HG02981 (cell line): ENCODE data around the gene SPTBN5.

ENCODE experiments used
- ATAC-seq: cut with Tn5 transposase; IDR thresholded peaks from one replicate; pipeline ENCODE4 v1.9.1; 2021; ENCODE audit warnings: mild to moderate bottlenecking, moderate library complexity; ENCODE audit not compliant: unreplicated experiment

SPTBN5 gene

GRCh38 chr15:41868321-41868720 is 25.5 kb downstream of the SPTBN5 start:
- ATAC-seq, result no peak

DNA sequence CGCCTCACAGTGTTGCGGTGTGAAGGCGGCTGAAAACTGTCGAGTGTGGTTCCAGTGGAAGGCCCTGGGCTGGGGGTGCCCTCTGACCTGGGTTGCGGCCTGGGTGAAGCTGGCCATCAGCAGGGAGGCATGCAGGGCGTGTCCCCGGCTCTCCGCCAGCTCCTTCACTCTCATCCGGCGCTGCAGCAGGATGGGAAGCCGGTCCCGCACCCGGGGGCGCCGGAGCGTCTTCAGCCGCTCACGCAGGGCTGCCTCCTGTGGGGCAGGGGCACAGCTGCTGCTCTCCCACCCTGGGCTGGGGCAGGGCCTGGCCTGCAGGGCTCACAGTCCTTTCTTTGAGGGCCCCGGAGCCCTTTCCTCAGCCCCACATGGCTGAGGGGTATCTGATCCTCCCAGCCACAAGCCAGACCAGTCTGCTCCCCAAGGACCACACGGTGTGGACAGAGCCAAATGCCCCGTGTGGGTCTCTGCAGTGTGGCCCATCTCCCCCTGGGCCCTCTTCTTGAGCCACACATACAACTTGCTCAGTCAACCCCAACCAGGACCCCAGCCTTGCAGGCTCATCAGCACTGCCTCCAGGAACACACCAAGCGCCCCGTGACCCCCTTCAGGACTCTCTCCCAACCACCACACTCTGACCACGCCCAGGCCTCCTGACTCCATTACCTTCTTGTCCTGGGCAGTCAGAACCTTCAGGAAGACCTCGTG is 26.8 kb downstream of the SPTBN5 start:
- no peak for ATAC-seq

DNA sequence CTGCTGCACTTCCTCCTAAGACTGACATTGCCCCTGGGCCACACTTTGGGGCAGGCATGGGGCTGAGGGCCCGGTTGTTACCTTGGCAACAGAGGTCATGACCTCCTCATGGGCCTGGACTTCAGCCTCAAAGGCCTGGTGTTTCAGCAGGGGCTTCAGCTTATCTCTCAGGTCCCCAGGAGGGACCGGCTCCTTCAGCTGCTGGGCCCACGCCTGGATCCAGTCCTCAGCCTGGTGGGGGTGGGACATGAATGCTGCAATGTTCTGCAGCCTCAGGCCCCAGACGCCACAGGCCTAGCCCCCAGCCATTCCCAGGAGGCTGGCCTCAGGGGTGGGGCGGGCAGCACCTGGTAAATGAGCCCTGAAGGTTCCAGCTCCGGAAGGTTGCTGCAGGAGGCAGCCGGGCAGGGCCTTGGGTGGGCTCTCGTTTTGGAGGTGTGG is 27.6 kb downstream of the SPTBN5 start:
- no peak for ATAC-seq

- ATAC-seq, result no peak
These were observed 28.3 kb downstream of the SPTBN5 start for GRCh38 chr15:41865490-41866055.

DNA sequence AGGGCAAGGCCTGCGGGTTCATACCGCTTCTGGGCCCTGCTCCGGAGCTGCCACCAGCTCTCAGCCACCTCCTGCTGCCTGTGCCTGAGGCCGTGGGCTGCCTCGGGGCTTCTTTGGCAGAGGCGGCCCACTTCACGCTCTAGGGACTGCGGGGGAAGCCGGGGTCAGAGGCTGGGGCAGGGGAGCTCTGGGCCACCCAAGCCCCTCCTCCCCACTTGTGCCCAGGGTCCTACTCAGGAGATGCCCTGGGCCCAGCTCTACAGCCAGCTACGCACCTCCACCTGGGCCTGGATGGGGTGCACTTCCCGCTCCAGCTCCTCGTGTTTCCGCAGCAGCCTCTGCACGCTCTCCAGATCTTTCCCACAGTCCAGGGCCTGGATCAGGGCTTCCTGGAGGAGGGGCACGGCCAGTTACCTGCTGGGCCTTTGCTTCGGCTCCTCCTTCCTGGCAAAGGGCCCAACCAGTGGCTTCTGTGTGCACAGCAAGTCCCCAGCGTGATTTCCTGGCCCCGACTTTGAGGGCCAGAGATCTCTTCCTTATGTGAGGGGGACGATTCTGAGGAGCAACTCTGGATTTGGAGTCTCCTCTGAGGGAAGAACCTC is 31.2 kb downstream of the SPTBN5 start:
- ATAC-seq, result no peak

- no peak for ATAC-seq
These were observed 32.0 kb downstream of the SPTBN5 start for GRCh38 chr15:41861736-41862356.

DNA sequence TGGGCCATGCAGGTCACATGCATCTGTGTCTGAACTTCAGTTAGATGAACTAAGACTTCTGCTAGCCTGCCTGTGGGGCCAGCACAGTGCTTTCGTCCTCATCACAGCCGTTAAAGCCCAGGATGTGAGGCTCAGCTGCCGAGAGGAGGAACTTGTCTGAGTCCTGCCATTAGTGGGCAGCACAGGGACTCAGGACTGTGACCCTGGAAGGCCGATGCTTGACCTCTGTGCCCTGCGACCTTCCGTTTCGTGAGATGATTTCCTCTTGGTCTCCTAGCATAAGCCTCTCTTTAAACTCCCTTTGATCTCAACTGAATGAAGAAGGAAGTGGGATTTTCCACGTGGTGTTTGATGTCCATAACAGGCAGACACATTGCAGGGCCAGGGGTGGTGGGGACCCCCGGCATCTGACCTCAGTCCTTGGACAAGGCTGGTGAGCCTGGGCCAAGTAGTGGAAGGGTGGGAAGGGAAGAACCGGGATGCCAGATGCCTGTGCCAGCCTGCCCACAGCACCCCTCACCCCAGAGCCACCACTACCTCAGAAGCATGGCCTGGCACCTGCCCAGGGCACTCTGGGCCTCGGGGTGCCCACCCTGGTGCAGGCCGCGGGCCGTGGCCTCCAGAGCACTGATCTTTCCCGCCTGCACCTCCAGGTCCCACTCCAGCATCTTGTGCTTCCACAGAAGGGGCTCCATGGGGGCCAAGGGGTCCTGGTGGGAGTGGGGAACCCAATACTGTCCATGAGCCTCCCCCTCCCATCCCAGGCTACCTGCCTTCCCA is 33.6 kb downstream of the SPTBN5 start:
- no peak for ATAC-seq

GRCh38 chr15:41858756-41859155 is 35.1 kb downstream of the SPTBN5 start:
- ATAC-seq, result no peak

DNA sequence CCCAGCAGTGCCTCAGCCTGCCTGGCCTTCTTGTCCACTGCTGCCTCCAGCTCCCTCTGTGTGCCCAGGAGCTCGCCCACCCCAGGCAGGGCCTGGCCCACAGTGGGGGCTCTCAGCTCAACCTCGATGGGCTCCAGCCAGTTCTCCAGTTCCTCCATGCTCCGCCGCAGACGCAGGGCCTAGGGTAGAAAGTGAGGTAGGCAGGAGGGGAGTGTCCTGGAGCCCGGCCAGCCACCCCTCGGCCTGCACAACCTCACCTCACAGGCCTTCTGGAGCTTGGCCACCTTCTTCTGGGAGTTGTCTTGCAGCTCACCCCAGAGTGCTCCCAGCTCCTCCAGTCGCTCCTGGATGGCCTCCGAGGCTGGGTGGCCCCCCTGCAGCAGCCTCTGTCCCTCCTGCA is 36.5 kb downstream of the SPTBN5 start:
- no peak for ATAC-seq

GRCh38 chr15:41856716-41857115 is 37.1 kb downstream of the SPTBN5 start:
- no peak for ATAC-seq

GRCh38 chr15:41856262-41856661 is 37.6 kb downstream of the SPTBN5 start:
- no peak for ATAC-seq

- no peak for ATAC-seq
These were observed 38.4 kb downstream of the SPTBN5 start for GRCh38 chr15:41855261-41855961.

DNA sequence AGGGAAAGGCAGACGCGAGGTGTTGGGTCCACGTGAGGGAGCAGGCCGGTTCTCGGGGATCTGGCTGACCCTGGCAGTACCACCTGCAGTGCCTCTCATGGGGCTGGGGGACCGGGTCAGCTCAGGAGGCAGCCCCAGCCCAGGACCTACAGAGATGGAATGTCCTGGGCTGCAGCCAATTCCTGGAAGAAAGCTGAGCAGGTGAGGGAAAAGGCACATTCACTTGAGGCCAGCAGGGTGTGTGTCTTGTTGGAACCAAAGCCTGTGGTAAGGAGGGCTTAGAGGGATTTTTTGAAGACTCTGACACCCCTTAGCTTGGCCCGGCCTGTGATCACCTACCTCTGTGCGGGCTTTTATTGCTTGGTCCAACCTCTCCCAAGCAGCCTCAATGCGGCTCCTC is 39.4 kb downstream of the SPTBN5 start:
- ATAC-seq, result no peak

DNA sequence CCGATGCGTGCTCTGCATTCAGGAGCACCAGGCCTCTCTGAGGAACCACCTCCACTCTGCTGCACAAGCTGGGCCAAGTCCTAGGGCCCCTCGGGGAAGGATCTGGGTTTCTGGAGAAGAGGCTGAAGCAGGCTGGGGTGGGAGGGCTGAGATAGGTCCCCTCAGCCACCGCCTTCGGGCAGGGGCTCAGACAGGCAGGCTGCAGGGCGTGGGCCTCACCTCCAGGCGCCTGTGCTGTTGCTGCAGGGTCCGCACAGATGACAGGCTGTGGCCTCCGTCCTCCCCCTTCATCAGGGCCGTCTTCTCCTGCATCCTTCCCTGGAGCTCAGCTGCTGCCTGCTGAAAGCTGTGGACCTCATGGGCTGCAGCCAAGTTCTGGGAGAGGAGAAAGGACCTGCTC is 40.0 kb downstream of the SPTBN5 start:
- no peak for ATAC-seq

DNA sequence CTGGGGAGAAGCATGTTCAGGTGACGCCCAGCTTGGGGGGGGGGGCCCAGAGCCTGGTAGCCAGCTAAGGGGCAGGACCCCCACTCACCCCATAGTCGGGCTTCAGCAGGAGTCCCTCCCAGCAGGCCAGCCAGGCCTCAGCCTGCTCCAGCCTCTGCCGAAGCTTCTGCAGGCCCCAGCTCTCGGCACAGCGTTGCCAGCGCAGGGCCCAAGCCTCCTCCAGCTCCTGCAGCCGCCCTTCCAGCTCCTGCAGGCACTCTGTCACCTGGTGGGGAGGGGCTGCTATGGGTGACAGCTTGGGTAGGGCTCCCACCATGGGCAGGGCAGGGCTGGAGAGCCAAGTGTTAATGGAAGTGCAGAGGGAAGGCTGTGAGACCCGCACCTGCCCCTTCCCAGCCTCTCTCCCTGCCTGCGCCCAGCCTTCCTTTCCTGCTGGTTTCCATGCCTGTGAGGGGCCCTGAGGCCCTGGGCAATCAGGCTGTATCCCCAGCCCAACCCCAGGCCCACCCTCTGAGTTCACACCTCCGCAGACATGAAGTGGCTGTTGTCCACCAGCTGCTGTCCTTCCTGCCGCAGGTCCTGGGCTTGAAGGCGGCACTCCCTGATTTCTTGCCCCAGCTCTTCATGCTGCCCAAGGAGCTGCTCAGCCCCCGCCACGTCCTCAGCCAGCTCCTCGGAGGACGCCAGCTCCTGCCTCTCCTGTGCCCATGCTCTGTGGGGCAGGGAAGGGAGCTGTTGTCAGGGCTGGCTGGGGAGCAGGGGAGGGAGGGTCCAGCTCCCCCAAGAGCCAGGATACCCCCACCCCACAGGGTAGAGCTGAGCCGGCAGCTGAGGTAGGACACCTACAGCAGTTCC is 40.9 kb downstream of the SPTBN5 start:
- ATAC-seq, result no peak

- no peak for ATAC-seq
These were observed 42.0 kb downstream of the SPTBN5 start for GRCh38 chr15:41851755-41852370.

- ATAC-seq, result no peak
These were observed 42.7 kb downstream of the SPTBN5 start for GRCh38 chr15:41851167-41851523.

GRCh38 chr15:41850482-41851166 is 43.2 kb downstream of the SPTBN5 start:
- no peak for ATAC-seq

GRCh38 chr15:41849861-41850260 is 44.0 kb downstream of the SPTBN5 start:
- no peak for ATAC-seq
